GM19452 (cell line): ENCODE data around the gene PLPP3.

Source experiments
- ATAC-seq: cut with Tn5 transposase; IDR thresholded peaks from one replicate; pipeline ENCODE4 v1.9.1; 2021; ENCODE audit not compliant: unreplicated experiment

PLPP3 gene

DNA sequence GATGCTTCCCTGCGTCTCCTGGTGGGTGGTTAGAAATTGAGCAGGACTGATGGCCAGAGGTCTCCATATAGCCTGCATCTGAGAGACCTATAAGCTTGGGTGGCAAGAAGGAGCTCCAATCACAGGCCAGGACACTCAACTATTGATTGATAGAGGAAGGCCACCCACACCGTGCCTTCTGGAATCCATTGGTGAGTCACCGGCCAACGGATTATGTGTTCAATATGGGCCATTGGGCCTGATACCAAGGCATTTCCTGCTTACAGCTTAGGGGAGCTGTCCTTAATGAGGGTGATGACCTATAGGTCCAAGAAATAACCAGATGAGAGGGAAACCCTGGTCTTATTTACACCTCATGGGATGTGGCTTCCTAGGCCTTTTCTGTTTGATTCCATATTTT is 115.1 kb downstream of the PLPP3 start:
- ATAC-seq: no peak

GRCh38 chr1:56463376-56463775 is 116.0 kb downstream of the PLPP3 start:
- ATAC-seq: no peak

DNA sequence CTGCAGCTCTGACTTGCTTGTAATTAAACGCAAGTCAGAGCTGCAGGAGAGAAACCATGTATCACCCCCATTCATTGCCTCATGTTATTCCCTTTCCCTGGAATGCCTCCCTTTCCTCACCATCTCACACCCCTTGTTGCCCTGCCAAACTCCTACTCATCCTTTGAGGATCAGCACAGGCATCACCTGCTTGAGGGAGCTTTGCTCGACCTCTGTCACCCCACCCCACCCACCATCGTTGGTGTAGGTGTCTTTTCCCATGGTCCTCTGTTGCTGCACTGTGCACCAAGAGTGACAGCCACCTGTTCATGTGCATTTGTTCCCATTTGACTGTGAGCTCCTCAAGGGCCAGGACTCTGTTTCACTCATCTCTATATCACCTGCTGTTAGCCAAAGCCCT is 117.2 kb downstream of the PLPP3 start:
- ATAC-seq: no peak

GRCh38 chr1:56461158-56462127 is 117.9 kb downstream of the PLPP3 start:
- ATAC-seq: no peak

- no peak for ATAC-seq
Measured at GRCh38 chr1:56459260-56459659, 120.1 kb downstream of the PLPP3 start.

DNA sequence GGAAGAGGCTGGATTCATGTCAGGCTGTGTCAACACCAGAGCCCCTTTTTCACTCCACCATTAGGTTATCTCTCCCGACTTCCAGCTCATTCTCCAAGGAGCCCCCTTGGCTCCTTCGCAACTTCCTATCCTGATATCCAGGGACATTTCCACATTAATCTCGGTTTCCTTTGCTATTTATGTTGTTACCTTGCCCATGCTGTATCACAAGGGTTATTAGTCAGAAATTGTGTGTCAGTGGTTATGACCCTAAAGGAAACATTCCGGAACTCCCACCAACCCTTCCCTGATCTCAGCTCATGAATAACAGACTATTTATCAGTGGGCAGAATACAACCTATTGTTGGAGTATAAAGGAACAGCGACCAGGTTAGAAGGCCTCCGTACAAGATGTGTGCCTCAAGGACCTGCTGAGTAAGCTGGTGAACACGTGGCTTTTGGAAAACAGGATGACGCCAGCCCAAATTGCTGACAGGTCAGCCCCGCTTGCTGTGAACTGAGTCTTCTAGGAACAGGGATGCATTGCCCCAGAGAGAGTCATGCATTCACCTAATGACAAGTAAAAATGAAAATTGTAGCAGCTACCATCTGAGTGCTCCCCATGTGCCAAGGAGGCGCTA is 121.5 kb downstream of the PLPP3 start:
- no peak for ATAC-seq

GRCh38 chr1:56456435-56457101 is 122.8 kb downstream of the PLPP3 start:
- ATAC-seq: no peak

DNA sequence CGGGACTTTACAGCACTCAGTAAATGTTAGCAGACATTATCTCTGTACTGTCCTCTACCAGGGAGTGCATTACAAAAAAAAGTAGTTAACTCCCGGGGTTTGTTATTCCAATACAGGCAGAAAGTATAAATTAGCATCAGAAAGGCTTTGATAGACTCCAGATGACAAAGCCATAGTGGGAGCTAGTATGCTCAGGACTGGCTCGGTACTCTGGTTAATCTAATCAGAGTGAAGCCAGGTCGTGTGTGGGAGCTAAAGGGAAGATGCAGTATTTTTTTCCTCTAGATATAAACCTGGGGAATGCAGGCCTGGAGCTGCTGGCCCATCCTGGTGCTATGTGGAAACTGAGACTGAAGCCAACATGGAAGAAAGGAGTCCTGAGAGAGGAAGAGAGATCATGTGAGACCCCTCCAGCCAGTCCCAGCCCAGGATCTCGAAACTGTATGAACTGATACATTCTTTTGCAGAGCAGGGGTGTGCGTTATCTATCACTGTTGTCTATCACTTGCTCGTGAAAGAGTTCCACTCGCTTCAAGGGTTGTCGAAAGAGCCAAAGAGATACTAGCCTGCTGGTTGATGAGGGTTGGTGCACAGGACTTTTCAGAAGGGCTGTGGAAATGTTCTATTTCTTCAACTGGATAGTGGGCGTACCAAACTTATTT is 125.8 kb downstream of the PLPP3 start:
- no peak for ATAC-seq

GRCh38 chr1:56453016-56453415 is 126.3 kb downstream of the PLPP3 start:
- ATAC-seq: no peak

DNA sequence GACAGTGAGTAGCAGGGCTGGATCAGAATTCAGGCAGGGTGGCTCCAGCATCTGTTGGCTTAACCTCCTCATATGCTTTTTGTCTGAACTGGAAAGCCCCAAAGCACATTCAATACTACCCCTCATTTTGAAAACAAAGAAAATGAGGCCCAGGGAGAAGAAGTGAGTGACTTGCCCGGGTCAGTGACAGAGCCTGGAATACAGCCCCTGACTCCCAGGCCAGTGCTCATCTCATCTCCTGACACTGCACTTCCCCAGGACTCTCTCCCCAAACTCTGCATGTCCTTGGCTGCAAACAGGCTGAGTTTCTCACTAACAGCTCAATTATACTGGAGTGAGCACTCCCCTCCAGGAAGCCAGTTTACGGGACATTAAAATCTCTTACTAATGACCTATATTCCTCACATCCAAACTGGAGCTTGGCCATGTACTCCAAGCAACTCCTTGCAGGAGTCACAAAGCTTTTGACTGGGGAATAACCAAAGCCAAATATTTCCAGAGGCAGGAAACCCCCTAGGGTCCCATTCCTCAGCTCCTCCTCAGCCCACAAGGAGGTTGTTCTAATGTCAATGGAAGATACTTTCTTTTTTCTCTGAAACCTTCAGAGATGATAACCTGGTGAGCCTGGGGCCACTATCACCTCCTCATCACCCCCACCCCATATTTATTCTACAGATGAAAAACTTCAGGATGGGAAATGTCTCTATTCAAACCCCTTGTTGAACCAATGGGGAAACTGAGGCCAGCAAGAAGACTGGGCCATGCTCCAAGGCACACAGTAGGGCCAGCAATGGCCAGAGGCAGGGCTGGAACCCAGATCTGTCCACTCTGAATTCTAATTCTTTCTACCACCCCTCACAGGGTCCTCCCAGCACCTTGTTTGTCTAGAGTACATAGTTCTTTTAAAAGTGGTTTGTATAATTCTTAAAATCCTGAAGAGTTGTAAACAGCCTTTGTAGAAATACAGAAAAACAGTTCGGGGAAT is 127.0 kb downstream of the PLPP3 start:
- ATAC-seq: no peak

- no peak for ATAC-seq
Measured at GRCh38 chr1:56451491-56451890, 127.9 kb downstream of the PLPP3 start.

- no peak for ATAC-seq
Measured at GRCh38 chr1:56450004-56450666, 129.2 kb downstream of the PLPP3 start.

DNA sequence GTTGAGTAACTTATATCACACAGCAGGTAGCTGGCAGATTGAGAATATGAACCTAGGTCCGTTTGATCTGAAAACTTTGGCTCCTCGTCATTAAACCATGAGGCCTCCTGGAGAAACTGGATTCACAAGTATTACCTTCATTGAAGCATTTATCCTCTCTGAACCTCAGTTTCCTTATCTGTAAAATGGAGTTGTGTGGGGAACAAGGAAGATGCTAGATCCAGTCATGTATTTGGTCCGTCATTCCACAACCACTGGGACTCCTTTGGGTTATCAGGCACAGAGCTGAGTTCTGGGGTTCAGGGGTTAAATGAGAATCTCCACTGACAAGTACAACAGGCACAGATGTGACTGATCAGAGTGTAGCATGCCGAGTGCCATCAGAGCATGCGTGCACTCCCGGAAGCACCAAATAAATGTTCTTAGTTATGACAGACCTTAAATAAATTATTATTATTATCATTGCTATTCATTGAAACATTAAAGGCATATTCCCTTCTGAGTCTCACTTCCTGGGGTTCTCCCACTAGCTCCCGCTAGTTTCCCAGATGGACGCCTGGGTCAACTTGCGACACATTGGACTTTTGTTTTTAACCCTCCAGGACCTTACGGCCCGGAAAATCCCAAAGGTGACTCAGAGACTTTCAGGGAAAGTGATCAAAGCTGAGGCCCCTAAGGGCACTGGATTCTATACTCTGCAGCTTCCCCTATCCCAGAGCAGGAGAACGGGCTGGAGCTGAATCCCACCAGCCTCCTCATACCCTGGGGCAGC is 130.6 kb downstream of the PLPP3 start:
- no peak for ATAC-seq

DNA sequence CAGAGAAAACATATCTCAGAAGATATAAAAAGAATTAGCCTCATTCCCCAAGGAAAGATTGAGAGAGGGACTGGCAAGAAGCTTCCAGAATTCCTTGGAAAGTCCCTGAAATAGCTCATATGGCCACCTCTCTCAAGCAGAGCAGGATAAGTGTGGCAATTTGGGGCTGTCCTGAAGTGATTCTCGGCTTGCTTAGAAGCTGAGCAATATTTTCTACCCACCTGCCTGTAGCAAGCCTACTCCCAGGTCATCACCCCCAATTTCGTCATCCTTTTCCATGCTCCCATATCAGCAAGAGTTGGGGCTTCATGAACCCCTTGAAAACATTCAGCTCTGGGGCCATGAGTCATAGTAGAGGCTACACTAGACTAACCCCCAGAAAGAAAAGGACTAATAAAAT is 131.5 kb downstream of the PLPP3 start:
- ATAC-seq: no peak

DNA sequence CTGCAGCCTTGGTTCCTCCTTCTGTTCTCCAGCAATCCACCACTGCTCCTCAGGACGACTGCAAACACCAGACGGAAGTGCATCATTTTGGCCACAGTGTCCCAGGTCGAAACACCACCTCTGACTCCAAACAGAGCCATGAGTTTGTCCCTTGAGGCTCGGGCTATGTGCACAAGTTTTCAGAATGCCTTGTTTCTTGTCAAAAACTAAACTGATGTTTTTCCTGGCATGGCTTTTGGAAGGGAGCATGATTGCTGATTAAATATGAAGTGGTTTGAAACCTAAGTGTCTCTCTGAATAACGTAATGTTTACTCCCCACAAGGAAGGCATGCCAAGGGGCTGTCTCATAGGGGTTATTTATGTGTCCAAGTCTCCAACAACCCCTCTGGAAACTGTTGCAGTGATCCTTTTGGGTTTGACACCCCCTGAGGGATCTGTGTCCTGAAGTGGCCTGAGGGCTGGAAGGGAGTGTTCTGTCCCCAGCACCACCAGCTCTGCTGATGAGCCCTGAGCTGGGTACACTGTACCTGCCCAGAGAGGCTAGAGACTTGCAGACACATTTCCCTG is 132.7 kb downstream of the PLPP3 start:
- ATAC-seq: no peak

GRCh38 chr1:56444960-56445646 is 134.3 kb downstream of the PLPP3 start:
- ATAC-seq: no peak
